ENCODE measurements around the gene UBE2D2. TPM values are rescaled to one million over a fixed set of nuclear protein-coding genes. Genes with fewer than 3 reads are reported as not detected.
A peak's percentile ranks its signal among the peaks of the same experiment; 100 is the strongest.

The UBE2D2 gene
- total and polyA plus RNA-seq, 11 donors = 84.6 to 148 (median 128) TPM

- TF ChIP-seq, protein P1, sequence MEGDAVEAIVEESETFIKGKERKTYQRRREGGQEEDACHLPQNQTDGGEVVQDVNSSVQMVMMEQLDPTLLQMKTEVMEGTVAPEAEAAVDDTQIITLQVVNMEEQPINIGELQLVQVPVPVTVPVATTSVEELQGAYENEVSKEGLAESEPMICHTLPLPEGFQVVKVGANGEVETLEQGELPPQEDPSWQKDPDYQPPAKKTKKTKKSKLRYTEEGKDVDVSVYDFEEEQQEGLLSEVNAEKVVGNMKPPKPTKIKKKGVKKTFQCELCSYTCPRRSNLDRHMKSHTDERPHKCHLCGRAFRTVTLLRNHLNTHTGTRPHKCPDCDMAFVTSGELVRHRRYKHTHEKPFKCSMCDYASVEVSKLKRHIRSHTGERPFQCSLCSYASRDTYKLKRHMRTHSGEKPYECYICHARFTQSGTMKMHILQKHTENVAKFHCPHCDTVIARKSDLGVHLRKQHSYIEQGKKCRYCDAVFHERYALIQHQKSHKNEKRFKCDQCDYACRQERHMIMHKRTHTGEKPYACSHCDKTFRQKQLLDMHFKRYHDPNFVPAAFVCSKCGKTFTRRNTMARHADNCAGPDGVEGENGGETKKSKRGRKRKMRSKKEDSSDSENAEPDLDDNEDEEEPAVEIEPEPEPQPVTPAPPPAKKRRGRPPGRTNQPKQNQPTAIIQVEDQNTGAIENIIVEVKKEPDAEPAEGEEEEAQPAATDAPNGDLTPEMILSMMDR (IDR thresholded peaks at IDR 0.05) = no peak
- no peak for TF ChIP-seq POLR2A (IDR thresholded peaks at IDR 0.05)
- no peak for ATAC-seq
- 70 to 79% (median 76%) methylated on average over 4 to 11 of the region's 11 CpGs for WGBS, 4 donors
- peak in 3 of 5 donors; percentile 51 to 72 (median 62) for DNase-seq
- no peaks in the 10 kb centered on the region for H3K9me3 ChIP-seq
- H3K4me1 ChIP-seq = peaks cover 15 to 54% (median 37%) of the 10 kb centered on the region in 12 donors
- intact Hi-C loops (cut with DNase I) = loop anchor here in 4 of 10 donors (5.0 to 10.0 kb wide), 4 partner anchors 108 to 515 kb away; no protein-coding TSS in a partner anchor
- no peak overlapping the region for H3K4me3 ChIP-seq
- peak overlapping the region in 1 of 12 donors; percentile 97 for H3K27ac ChIP-seq
- no peaks in the 10 kb centered on the region for H3K36me3 ChIP-seq
- no peaks in the 10 kb centered on the region for H3K27me3 ChIP-seq
Observed at GRCh38 chr5:139639619-139640380, 78.7 kb downstream of the UBE2D2 start.

- no peak for ATAC-seq
Observed at GRCh38 chr5:139640421-139641115, 79.4 kb downstream of the UBE2D2 start.

GRCh38 chr5:139641116-139642080, 80.3 kb downstream of the UBE2D2 start:
- no peak for TF ChIP-seq POLR2A (IDR thresholded peaks at IDR 0.05)
- TF ChIP-seq, protein P1 (IDR thresholded peaks at IDR 0.05) = no peak
- DNase-seq = peak in 1 of 5 donors; percentile 17
- Histone ChIP-seq H3K4me1 (peaks cover 9 to 42% (median 28%) of the 10 kb centered on the region in 12 donors), H3K27me3 (no peaks in the 10 kb centered on the region), H3K36me3 (no peaks in the 10 kb centered on the region), H3K4me3 (no peak overlapping the region), H3K27ac (no peak overlapping the region), H3K9me3 (no peaks in the 10 kb centered on the region)
- no peak for ATAC-seq
- intact Hi-C loops (cut with DNase I) = no loop called here
- WGBS, 4 donors = 87 to 91% (median 90%) methylated on average over 6 of the region's 6 CpGs

More at GRCh38 chr5:139640421-139641115, 79.4 kb downstream of the UBE2D2 start:
- peak overlapping the region in 1 of 12 donors; percentile 97 for H3K27ac ChIP-seq
- peaks cover 15 to 51% (median 36%) of the 10 kb centered on the region in 12 donors for H3K4me1 ChIP-seq
- WGBS, 4 donors = 82 to 88% (median 86%) methylated on average over 12 to 13 of the region's 13 CpGs
- H3K36me3 ChIP-seq = no peaks in the 10 kb centered on the region
- DNase-seq = peak in 2 of 5 donors; percentile 18 to 51
- intact Hi-C loops (cut with DNase I) = no loop called here
- no peaks in the 10 kb centered on the region for H3K27me3 ChIP-seq
- TF ChIP-seq, protein P1 (IDR thresholded peaks at IDR 0.05) = no peak
- no peak for TF ChIP-seq POLR2A (IDR thresholded peaks at IDR 0.05)
- no peaks in the 10 kb centered on the region for H3K9me3 ChIP-seq
- H3K4me3 ChIP-seq = no peak overlapping the region

Data from heart left ventricle (tissue), 16 donors.